RCC 7860 (cell line): Measurements from ENCODE around the gene TSEN2.
"Not testable (repeated sequence)": the region's sequence is repeated elsewhere in the genome, so short reads cannot be mapped to it uniquely, and the experiment has no call there.

Source experiments
- DNase-seq: peaks from one replicate; pipeline ENCODE4 v3.0.0-alpha.2; 2015; ENCODE audit warnings: low spot score
- FAIRE-seq: peaks from 2 replicates; lab custom pipeline; 2012; peaks lifted over from hg19 to GRCh38; lab: Jason Lieb, UNC

TSEN2 gene

DNA sequence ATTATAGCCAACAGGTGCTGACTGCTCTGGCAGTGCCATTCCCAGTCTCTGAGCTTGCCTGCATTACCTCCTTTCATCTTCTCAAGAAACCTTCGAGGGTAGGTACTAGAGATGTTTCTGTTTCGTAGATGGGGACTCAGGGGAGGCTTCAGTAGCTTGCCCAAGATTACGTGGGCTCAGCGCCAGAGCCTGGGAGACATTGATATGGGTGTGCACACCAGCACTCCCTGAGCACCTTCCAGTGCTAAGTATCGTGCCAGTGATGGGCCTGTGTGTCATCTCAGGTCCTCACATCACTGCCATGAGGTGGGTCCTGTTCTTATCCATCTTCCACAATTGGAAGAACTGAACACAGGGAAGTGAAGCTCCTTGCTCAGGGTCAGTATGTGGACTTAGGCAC, 15.2 kb downstream of the TSEN2 start:
- no peak for FAIRE-seq
- DNase-seq: no peak

DNA sequence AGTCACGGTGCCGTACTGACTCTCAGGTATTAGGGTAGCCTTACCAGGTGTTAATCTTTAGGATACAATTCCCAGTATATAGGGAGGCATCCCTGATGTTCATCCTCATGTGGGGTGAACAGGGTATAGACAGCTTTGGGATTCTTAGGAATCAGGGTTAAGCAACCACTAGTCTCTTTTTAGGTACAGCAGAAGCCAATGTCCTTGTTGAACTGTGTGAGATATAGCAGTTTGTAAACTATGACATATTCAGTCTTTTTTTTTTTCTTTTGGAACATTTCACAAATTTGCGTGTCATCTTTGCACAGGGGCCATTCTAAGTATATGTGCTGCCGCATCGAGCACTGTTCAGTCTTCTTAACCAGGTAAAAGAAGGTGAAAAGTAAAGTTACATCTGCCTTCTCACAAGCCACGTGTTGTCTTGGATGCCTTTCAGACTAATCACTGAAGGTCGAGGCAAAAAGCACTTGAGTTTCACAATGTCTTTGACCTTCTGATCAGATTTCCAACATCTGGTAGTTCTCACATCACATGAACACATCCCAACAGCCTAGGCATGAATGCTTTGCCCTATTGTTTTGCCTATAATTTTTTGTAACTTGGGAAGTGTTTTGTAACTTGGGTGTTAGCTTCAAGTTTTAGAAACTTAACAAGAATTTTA, 17.2 kb downstream of the TSEN2 start:
- no peak for FAIRE-seq
- DNase-seq: no peak

DNA sequence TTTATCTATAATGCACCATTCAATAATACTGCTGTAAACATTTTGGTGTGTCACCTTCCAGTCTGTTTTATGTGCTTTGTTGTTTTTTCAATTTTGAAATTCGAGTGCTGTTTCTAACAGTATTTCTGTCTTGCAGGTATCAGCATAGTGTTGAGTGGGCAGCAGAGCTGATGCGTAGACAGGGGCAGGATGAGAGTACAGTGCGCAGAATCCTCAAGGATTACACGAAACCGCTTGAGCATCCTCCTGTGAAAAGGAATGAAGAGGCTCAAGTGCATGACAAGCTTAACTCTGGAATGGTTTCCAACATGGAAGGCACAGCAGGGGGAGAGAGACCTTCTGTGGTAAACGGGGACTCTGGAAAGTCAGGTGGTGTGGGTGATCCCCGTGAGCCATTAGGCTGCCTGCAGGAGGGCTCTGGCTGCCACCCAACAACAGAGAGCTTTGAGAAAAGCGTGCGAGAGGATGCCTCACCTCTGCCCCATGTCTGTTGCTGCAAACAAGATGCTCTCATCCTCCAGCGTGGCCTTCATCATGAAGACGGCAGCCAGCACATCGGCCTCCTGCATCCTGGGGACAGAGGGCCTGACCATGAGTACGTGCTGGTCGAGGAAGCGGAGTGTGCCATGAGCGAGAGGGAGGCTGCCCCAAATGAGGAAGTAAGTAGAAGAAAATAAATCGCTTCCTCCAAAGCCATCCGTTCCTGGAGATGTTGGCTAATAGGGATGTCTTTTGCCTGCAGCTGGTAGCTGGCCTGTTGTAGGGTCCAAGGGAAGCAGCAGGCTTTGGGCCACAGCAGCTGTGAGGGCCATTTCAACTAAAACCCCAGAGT, 19.1 kb downstream of the TSEN2 start:
- FAIRE-seq: no peak
- no peak for DNase-seq

DNA sequence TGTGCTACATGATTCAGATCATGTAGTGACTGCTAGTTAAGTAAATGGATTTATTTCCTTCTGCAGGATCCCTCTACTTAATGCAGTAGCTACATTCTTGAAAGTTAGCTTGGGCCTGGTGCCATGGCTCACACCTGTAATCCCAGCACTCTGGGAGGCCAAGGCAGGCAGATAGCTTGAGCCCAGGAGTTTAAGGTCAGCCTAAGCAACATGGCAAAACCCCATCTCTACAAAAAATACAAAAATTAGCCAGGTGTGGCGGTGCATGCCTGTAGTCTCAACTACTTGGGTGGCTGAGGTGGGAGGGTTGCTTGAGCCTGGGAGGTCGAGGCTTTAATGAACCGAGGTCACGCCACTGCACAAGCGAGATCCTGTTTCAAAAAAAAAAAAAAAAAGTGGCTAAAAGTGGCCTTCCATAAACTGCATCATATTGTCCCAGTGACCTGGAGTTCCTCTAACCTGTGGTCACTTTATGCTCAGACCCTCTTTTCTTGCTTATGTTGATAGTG, 22.0 kb downstream of the TSEN2 start:
- FAIRE-seq: no peak
- no peak for DNase-seq

DNA sequence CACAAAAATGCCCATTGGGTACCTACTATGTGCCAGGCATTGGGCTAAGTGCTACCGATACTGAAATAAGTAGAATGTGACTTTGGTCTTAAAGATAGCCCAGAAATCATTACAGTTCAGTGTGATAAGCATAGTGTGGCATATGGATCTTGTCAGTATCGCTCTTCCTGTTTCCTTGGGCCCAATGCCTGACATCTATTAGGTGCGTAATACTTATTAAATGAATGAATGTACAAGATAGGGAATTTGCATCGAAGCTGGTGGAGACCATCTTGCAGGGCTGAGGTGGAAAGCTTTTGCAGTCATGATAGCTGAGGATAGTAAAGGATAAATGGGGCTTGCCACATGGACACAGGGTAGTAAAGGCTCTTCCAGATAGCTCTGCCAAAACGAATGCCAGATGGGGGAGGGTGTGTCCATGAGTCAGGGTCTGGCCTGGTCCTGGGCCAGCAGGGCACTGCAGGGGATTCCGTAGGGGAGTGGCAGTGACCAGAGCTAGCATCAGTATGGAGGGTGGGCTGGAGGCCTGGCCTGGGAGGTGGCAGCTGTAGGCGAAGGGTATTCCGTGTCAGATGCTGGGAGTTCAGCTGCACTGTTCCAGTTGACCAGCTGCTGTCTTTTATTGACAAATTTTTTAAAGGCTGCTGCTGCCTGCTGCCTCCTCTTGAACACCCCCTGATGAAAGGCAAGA, 23.5 kb downstream of the TSEN2 start:
- FAIRE-seq (no peak), DNase-seq (no peak)

DNA sequence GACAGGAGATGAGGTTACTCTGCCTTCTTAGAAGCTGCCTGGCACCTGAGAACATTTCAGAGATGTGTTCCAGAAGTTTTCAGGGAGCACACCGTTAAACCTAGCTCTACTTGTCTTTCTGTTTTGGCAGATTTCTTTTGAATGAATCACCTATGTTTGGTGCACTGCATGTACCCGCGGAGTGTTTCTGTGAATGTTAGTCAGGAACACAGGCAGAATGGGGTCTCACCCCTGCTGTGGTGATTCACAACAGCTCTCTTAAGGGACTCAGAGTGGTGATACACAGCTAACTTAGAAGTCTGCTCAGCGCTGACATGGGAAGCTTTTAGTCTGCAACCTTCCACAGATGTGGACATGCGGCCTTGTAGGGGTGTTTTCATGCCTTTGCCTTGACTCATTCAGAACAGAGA, 24.0 kb downstream of the TSEN2 start:
- FAIRE-seq: no peak
- DNase-seq: peak; percentile 54

DNA sequence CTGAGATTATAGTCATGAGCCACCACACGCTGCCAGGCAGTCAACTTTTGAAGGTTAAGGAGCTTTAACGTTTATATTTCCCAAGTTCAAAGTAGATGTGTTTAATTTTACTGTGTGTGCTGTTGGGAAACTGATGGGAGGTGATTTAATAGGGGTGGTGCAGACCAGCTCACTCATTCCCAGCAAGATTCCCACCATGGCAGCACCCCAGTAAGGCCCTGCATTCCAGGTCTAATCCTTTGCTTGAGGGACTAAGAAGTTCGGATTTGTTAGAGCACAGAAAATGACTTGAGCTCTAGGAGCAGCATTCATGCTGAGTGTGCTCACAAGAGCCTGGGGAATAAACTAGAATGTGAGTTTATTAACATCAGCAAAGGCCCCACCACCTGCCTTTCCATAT, 25.2 kb downstream of the TSEN2 start:
- DNase-seq (no peak), FAIRE-seq (no peak)

DNA sequence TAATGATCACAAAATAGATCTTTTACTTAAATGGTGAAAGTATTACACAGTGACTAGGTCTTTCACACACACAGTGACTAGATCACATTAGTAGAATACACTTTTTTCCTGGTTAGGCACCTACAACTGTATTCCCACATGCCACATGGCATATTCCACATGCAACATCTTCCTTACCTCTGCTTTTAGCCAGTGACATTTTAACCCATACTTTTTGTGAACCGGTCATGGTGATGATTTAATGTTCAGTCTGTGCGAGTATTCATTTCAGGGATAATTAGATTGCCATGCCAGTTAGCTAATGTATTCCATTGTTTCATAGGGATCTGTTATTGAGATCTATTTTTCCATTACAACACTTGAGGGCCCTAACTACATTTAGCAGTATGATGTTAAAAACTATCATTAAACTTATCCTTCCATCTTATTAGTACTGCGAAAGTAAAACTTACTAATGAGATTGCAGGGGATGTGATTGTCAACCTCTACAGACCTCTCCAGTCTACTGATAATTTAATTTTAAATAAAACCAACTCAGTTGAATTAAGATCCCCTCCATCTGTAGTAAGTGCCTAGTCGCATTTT, 28.3 kb downstream of the TSEN2 start:
- DNase-seq (no peak), FAIRE-seq (no peak)

DNA sequence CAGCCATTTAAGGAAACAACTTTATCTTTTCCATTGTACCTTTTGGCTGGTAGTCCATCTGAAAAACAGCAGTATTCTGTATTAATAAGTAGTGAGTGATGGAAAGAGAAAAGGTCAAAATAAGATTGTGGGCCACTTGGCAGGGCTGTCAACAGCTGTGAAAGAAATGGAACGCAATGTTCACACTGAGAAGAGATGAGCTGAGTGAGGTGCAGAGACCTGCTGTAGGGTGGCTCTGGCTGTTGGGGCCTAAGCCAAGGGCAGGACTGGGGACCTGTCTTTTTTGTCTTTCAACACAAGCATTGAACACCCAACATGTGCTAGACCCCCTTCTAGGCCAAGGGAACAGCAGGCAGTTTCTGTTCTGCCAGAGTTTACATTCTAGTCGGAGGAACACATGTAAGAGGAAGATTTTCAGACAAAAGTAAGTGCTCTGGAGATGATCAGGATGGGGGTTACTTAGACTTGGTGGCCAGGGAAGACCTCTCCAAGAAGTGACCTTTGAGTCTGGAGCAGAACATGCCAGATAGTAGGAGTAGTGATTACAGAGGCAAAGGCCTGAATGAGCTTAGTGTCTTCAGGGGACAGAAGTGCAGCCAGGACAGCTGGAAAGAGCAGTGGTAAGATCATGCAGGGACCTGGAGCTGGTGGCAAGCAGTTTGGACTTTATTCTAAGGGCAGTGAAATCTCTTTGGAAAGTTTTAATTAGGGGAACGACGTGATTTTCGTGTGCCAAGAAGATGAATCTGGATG, 29.6 kb downstream of the TSEN2 start:
- DNase-seq (no peak), FAIRE-seq (no peak)

DNA sequence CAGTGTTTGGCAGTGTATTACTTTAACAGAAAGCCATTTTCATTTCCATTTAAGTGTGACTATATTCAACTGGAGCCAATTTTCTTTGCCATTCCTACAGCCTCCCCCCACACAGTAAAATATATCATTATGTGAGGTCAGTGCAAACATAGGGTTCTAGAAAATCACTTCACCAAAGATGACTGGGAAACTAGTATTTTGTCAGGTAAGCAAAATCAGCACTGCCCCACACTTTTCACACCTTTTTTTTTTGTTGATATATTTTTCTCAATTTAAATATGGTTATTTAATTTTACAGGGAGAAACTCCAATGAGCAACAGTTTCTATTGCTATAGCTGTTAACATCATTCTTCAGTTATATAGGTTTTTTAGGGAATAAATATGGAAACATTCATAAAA, 31.4 kb downstream of the TSEN2 start:
- no peak for DNase-seq

DNA sequence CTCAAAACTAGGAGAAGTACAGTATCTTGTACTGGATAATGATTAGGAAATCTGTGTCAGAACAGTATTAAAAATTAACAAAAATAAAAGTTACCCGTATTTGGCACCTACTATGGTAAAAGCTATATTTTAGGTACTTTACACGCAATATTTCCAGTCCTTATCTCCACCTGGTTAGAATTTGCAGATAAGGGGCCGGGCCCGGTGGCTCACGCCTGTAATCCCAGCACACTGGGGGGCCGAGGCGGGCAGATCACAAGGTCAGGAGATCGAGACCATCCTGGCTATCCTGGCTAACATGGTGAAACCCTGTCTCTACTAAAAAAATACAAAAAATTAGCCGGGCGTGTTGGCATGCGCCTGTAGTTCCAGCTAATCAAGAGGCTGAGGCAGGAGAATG, 32.6 kb downstream of the TSEN2 start:
- FAIRE-seq (no peak), DNase-seq (no peak)

More for the DNA sequence above, 31.4 kb downstream of the TSEN2 start:
- FAIRE-seq: no peak

DNA sequence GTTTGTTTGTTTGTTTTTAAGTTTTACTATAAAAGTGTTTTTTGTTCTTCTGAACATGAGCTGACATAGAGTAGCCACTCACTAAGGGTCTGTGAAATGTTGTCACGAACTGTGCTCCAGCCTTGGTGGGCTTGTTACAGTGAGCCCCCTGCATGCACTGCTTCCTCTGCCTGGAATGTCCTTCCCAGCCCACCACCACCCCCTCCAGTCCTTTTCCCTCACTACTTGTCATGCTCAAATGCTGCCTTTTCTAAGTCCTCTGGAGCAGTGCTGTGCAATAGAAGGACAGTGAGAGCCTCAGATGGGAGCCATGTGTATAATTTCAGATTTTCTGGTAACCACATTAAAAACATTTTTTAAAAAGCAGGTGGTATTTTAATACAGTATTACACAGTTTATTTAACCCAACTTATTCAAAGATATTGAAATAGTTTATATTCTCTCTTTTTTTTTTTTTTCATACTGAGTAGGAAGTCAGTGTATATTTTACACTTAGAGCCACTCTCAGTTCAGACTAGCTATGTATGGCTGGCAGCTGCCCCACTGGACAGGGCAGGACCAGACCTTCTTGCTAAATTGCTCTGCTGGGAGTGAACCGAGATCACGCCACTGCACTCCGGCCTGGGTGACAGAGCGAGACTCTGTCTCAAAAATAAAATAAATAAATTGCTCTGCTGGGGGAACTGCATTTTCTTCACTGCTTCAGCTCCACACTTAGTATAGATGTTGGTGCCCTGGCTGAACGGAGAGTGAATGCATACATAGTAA, 34.2 kb downstream of the TSEN2 start:
- DNase-seq (no peak), FAIRE-seq (no peak)

DNA sequence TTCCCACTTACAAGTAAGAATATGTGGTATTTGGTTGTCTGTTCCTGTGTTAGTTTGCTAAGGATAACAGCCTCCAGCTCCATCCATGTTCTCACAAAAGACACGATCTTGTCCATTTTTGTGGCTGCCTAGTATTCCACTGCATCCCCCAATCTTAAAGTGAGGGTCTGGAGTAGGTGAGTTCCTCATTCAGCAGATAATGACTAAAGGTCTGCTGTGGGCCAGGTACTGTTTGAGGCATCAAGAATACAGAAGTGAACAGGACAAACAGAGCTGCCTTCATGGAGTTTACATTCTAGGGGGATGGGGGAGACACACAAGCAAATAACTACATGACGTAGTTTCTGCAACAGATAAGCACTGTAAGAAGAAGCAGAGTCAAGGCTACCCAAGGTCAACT, 36.7 kb downstream of the TSEN2 start:
- DNase-seq: no peak
- FAIRE-seq: no peak

DNA sequence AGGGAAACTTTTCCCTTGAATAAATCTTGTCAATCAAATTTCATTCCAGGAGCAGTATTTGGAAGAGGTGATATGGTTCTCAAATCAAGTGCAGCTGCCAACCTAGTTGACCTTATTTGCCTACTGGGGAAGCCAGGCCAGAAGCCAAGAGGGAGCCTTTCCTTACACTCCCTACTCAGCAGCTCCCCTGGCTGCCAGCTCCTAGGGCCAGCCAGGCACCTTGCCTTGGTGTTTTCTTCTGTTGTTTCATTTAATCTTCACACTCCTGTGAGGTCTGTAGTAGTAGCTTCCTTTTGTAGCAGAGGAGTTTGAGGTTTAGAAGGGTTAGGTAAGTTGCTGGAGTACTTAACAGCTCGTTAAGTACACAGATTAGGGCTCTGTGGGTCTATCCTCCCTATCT, 38.4 kb downstream of the TSEN2 start:
- FAIRE-seq: no peak
- DNase-seq: no peak

DNA sequence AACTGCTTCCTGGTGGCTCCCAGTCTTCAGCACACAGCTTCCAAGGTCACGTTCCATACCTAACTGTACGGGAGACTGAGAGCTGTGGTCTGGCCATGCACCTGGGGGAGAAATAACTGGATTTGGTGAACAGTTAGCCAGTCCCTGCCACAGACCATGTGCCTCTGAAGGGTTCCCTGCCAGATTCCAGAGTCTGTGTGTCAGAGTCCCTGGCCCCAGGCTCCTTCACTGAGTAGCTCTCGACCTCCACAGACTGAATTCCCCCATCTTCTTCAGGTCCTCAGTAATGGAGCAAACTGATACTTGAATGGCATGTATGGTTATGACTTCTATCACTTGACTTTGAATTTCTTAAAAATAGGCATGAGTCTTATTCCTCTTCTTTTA, 43.5 kb downstream of the TSEN2 start:
- DNase-seq: no peak
- FAIRE-seq: no peak

DNA sequence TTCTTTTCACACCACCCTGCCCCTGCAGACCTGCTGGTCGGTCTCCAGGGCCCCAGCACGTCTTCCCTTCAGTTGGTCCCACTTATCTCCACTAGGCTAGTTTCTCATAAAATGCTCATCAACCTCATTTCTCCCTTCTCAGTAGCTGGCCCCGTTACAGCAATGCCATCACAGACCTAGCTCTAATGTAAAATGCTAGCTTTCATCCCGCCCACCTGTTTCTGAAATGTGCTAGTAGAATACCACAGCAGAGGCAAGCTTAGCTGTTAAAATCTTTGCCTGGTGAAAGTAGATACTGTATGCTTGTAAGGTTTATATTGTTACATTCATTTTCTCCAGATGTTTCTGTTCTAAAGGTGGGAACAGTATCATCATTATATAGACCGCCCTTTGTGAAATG, 47.9 kb downstream of the TSEN2 start:
- FAIRE-seq (no peak), DNase-seq (no peak)

DNA sequence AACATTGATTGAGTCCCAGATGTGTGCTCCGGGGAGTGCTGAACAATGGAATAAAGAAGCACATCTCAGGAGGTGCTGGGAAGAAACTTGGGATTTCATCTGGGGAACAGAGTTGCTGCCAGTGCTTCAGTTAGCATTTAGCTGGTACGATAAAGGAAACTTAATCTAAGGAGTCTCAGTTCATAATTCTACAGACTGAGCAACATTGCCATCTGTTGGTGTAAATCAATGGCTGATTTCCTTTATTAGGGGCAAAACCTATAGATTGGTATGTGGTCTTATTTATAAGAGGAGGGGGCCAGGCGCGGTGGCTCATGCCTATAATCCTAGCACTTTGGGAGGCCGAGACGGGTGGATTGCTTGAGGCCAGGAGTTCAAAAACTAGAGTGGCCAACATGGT, 52.1 kb downstream of the TSEN2 start:
- FAIRE-seq: no peak

DNA sequence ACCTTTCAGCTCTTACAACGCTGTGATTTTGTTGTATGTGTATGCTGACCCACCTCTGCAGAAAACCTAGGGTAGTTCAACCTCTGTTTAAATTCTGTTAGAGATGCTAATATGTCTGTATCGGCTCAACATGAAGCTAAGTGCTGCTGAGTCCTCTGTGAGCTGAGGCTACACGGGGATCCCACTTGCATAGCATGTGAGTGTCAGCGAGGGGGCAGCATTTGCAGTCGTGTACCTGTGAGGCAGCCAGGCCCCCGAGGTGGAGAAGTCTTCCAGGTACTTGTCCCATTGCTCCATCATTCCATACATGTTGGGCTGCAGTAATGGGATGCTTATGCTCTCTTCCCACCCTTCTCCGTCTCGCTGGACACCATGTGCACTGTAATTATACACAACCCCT, 57.3 kb downstream of the TSEN2 start:
- no peak for DNase-seq
- no peak for FAIRE-seq

More for the DNA sequence above, 52.1 kb downstream of the TSEN2 start:
- DNase-seq: no peak

DNA sequence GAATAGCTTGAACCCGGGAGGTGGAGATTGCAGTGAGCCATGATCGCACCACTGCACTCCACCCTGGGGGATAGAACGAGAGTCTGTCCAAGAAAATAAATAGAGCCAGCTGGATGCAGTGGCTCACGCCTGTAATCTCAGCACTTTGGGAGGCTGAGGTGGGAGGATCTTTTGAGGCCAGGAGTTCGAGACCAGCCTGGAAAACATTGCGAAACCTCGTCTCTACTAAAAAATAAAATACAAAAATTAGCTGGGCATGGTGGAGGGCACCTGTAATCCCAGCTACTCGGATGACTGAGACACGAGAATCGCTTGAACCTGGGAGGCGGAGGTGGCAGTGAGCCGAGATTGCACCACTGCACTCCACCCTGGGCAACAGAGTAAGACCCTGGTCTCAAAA, 59.2 kb downstream of the TSEN2 start:
- not testable (repeated sequence) for DNase-seq, FAIRE-seq
